Smooth muscle cell (in vitro differentiated cells): ENCODE data around the gene DNASE1L2. TPM values are rescaled to one million over a fixed set of nuclear protein-coding genes. Genes with fewer than 3 reads are reported as not detected.

Experiments
- DNase-seq: peaks from one replicate; lab custom pipeline; 2025; ENCODE audit not compliant: unreplicated experiment; lab: John Stamatoyannopoulos, UW
- H2AFZ ChIP-seq: fragments of 200-600 bp; sonication (generic); 2 replicates; pipeline ENCODE4 v1.6.0; 2016; ENCODE audit warnings: antibody characterized with exemption, low read depth, mild to moderate bottlenecking
- H3F3A ChIP-seq: fragments of 200-600 bp; sonication (generic); 2 replicates; pipeline ENCODE4 v1.6.0; 2017; ENCODE audit warnings: antibody characterized with exemption, low read depth
- H3K27ac ChIP-seq: fragments of 200-600 bp; sonication (generic); 2 replicates; pipeline ENCODE4 v1.5.1; 2016; ENCODE audit warnings: low read depth, mild to moderate bottlenecking
- H3K27me3 ChIP-seq: fragments of 200-600 bp; sonication (generic); 2 replicates; pipeline ENCODE4 v1.6.1; 2016; ENCODE audit warnings: low read depth, mild to moderate bottlenecking
- H3K36me3 ChIP-seq: fragments of 200-600 bp; sonication (generic); 2 replicates; pipeline ENCODE4 v1.5.1; 2016; ENCODE audit warnings: low read depth
- H3K4me1 ChIP-seq: fragments of 200-600 bp; sonication (generic); 2 replicates; pipeline ENCODE4 v1.5.1; 2016; ENCODE audit warnings: low read depth
- H3K4me2 ChIP-seq: fragments of 200-600 bp; sonication (generic); 2 replicates; pipeline ENCODE4 v1.6.0; 2016; ENCODE audit warnings: mild to moderate bottlenecking
- H3K4me3 ChIP-seq: fragments of 200-600 bp; sonication (generic); 2 replicates; pipeline ENCODE4 v1.5.1; 2016; ENCODE audit warnings: mild to moderate bottlenecking
- H3K79me2 ChIP-seq: fragments of 200-600 bp; sonication (generic); 2 replicates; pipeline ENCODE4 v1.6.0; 2016; ENCODE audit warnings: low read depth, mild to moderate bottlenecking
- H3K9ac ChIP-seq: fragments of 200-600 bp; sonication (generic); 2 replicates; pipeline ENCODE4 v1.6.0; 2016; ENCODE audit warnings: low read depth
- H3K9me3 ChIP-seq: fragments of 200-600 bp; sonication (generic); replicated peaks from 2 replicates; pipeline ENCODE4 v1.5.1; 2016; ENCODE audit warnings: low read depth
- H4K20me1 ChIP-seq: fragments of 200-600 bp; sonication (generic); 2 replicates; pipeline ENCODE4 v1.6.0; 2016; ENCODE audit warnings: low read depth
- CTCF ChIP-seq: fragments of 200-600 bp; sonication (generic); IDR thresholded peaks from 2 replicates; pipeline ENCODE4 v1.5.1; 2017; ENCODE audit warnings: borderline replicate concordance, mild to moderate bottlenecking, antibody characterized with exemption; ENCODE audit not compliant: insufficient read depth, poor library complexity, severe bottlenecking
- WGBS: methylation state at CpG from one replicate; pipeline ENCODE4 v1.1.7; 2016; ENCODE audit warnings: low lambda C conversion rate; 5-methylcytosine and 5-hydroxymethylcytosine counted together
- polyA plus RNA-seq: library from polyadenylated mRNA; unstranded; fragments of >200 nt; fragmentation: Nextera tagmentation; extraction: Ambion mirVana; gene quantifications from 2 replicates; pipeline ENCODE4 v1.2.1, GENCODE V29; 2016
- total RNA-seq: library from RNA; depleted of rRNA; stranded (reverse); fragments of >200 nt; gene quantifications from 2 replicates; pipeline ENCODE4 v1.2.3, GENCODE V29; 2014

DNASE1L2 gene
- total and polyA plus RNA-seq, 2 experiments from 2014 or later, result 0.13 to 0.25 TPM

- 95% methylated on average over 19 of the region's 23 CpGs for WGBS
- no peak for DNase-seq
- no peak for TF ChIP-seq CTCF
These were observed 27.9 kb upstream of the DNASE1L2 start for GRCh38 chr16:2208308-2208707.

GRCh38 chr16:2208772-2209171 lies 27.5 kb upstream of the DNASE1L2 start:
- no peak overlapping the region for H3K4me2 ChIP-seq
- H3K27me3 ChIP-seq, result no peaks in the 10 kb centered on the region
- DNase-seq, result no peak
- H2AFZ ChIP-seq, result no peak overlapping the region
- H3K9ac ChIP-seq, result no peak overlapping the region
- WGBS, result 95% methylated on average over 9 of the region's 9 CpGs
- no peaks in the 10 kb centered on the region for H3K36me3 ChIP-seq
- peaks cover 13% of the 10 kb centered on the region for H3K4me1 ChIP-seq
- no peaks in the 10 kb centered on the region for H3K9me3 ChIP-seq
- no peak for TF ChIP-seq CTCF
- peaks cover 14% of the 10 kb centered on the region for H4K20me1 ChIP-seq
- H3F3A ChIP-seq, result no peaks in the 10 kb centered on the region
- no peak overlapping the region for H3K4me3 ChIP-seq
- no peak overlapping the region for H3K27ac ChIP-seq
- H3K79me2 ChIP-seq, result peaks cover 20% of the 10 kb centered on the region

More at GRCh38 chr16:2208308-2208707, 27.9 kb upstream of the DNASE1L2 start:
- Histone ChIP-seq H3K36me3 (no peaks in the 10 kb centered on the region), H3K4me1 (peaks cover 9% of the 10 kb centered on the region), H2AFZ (no peak overlapping the region), H3K4me3 (no peak overlapping the region), H3K79me2 (peaks cover 15% of the 10 kb centered on the region), H3K4me2 (no peak overlapping the region), H4K20me1 (peaks cover 10% of the 10 kb centered on the region), H3K27me3 (no peaks in the 10 kb centered on the region), H3K9ac (no peak overlapping the region), H3K9me3 (no peaks in the 10 kb centered on the region), H3K27ac (no peak overlapping the region), H3F3A (no peaks in the 10 kb centered on the region)

- Histone ChIP-seq H3K9ac (no peak overlapping the region), H3K79me2 (peaks cover 26% of the 10 kb centered on the region), H3K36me3 (no peaks in the 10 kb centered on the region), H3K4me1 (peaks cover 13% of the 10 kb centered on the region), H3K4me2 (no peak overlapping the region), H4K20me1 (peaks cover 15% of the 10 kb centered on the region), H3K27ac (no peak overlapping the region), H3F3A (no peaks in the 10 kb centered on the region), H2AFZ (no peak overlapping the region), H3K27me3 (no peaks in the 10 kb centered on the region), H3K9me3 (no peaks in the 10 kb centered on the region), H3K4me3 (no peak overlapping the region)
- 95% methylated on average over 26 of the region's 29 CpGs for WGBS
- DNase-seq, result no peak
- no peak for TF ChIP-seq CTCF
These were observed 26.8 kb upstream of the DNASE1L2 start for GRCh38 chr16:2209258-2210008.

GRCh38 chr16:2210009-2210332 lies 26.3 kb upstream of the DNASE1L2 start:
- Histone ChIP-seq H3K27ac (no peak overlapping the region), H3F3A (no peaks in the 10 kb centered on the region), H4K20me1 (peaks cover 15% of the 10 kb centered on the region), H2AFZ (no peak overlapping the region), H3K4me2 (no peak overlapping the region), H3K27me3 (no peaks in the 10 kb centered on the region), H3K9me3 (no peaks in the 10 kb centered on the region), H3K79me2 (peaks cover 26% of the 10 kb centered on the region), H3K4me1 (peaks cover 13% of the 10 kb centered on the region), H3K36me3 (no peaks in the 10 kb centered on the region), H3K4me3 (no peak overlapping the region), H3K9ac (no peak overlapping the region)
- TF ChIP-seq CTCF, result no peak
- 97% methylated on average over 17 of the region's 17 CpGs for WGBS
- DNase-seq, result no peak
